Measurements from ENCODE around the gene DMRT2.

DMRT2 gene

DNA sequence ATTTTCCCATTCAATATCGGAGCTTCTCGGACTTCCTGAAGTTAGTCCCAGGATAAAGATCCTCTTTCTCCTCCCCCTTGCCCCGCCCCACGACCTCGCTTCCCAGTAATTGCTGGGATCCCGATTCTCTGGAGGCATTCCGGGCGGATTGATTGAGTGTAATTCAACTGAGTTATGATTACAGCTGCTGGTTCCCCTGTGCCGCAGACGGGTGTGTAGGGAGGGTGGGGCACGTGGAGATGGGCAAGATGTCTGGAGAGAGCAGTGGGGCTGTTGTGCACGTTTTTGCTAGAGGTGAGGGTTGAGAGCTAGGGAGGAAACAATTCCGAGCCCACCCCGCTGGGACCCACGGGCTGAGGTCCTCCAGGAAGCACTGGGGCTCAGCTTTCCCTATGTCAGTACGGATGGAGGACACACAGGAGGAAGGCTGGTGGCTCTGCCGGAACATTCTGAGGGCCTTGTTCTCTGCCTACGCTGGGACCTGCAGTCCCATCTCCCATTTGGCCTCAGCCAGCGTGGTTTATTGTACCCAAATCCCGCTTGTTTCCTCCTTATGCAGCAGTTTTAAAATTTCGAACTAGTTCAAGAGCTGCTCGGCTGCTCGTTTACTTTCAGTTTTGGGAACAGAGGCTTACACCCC lies 2.4 kb upstream of the DMRT2 start:
- no peak for DNase-seq

DNA sequence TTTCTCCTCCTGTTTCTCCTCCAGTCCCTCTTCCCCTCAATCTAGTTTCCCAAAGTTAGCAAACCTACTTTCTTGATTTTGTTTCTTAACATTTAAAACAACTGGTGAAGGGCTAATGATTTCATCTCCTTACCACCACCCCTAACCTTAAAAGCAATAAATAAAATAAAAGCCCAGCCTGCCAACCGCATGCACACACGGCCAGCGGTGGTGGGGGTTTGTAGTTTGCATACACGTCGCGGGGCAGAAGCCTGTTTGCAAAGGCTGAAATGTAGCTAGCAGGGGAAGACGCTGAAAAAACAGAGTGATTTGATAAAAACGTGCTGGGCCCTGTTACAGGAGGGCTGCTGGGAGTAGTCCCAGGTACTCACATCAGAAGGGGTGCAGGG lies 1.9 kb upstream of the DMRT2 start:
- no peak for DNase-seq

DNA sequence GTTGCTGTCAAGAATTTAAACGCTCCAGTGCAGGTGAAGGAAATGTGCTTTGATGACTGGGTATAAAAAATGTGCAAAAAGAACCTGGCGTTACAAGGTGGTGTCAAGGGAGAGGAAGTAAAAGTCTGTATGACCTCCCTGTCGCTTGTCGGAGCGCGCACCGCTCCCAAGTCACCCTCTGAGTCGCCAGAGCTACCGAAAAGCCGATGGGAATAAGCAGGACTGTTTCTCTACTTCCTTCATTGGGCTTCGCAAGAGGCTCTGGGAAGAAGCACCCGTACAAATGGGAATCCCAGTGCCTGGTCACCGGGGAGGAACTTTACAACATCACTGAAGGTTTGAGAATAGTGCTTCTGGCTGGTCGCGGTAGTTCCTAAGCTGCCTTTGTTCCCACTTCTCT lies 1.3 kb upstream of the DMRT2 start:
- DNase-seq = no peak

DNA sequence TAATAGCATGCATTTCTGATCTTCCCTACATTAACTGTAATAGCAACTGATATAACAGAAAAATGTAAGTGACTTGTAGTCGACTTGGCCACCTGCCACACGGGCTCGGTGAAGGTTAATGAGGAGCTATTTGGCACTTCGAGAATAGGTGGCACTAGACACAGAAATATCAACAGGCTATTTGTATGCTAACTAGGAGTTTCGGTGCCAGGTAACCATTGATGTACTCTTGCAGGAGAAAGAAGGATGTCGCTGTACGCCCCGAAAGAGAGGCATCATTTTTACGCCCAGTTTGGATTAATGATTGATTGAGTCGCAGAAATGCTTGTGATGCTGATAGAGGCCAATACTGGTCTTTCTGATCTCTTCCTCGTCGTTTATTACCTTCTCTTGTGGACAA lies 516 bp upstream of the DMRT2 start:
- DNase-seq = peak; percentile 22

DNA sequence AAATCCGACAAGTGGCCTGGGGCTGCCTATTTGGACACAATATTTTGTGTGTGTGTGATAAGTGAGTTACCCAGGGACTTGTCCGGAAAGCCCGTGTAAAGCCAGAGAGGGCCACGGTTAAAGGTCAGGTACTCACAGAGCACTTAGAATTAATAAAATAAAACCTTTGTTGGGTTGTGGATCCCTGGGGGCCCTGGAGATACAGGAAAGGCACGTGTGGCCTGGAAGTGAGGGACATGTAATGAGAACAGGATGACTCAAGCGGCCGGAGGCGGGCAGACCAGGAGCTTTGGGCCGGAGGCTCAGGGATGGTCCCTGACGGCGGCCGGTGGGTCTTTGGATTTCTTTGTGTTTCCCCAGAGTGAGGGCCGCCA lies 1.0 kb downstream of the DMRT2 start:
- no peak for DNase-seq

DNA sequence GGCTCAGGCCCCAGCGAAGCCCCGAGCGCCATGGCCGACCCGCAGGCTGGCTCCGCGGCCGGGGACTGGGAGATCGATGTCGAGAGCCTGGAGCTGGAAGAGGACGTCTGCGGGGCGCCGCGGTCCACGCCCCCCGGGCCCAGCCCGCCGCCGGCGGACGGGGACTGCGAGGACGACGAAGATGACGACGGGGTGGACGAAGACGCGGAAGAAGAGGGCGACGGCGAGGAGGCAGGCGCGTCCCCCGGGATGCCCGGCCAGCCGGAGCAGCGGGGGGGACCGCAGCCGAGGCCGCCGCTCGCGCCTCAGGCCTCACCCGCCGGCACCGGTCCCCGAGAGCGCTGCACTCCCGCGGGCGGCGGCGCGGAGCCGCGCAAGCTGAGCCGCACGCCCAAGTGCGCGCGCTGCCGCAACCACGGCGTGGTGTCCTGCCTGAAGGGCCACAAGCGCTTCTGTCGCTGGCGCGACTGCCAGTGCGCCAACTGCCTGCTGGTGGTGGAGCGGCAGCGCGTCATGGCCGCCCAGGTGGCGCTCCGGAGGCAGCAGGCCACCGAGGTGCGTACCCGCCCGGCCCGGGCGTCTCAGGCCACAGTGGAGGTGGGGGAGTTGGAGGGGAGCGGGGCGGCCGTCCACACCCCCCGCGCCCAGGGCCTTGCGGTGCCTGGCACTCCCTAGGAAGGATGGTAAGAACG lies 1.6 kb downstream of the DMRT2 start:
- peak; percentile 44 for DNase-seq

DNA sequence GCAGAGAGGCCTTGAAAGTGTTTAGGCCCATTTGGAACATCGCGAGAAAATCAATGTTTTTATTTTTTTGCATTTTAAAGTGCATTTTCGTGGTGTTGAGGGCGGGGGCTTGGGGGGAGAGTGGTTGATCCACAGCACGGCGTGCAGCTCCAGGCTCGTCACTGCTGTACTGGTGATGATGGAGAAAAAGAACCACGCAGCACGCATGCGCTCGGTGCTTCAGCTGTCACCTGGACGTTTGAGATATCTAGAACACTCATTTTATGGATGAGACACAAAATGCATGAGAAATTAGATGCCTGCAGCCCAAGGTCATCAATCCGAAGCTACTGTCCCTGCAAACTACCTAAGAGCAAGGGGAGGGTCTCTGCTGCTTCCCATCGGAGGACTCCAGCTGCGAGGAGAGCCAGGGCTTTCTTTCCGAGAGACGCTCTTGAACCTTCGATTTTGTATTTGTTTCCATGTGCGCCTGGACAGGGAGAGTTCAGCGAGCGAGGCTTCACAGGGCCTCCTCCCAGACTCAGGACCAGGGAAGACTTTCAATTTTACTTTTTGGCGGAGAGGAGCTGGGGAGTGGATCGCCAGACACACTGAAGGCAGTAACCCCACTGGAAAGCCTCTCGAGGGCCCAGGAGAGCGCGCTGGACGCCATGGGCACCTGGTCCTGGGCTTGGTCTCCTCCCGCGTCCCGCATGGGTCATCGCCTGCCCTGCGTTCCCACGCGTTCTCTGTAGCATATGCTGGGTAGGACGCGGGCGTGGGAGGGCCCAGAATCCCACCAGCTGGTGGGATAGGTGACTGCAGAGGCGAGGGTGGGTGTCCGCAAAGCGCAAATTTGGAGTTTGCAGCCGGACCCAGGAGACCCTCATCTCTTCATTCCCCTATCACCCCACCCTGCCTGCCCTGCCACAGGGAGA lies 2.5 kb downstream of the DMRT2 start:
- DNase-seq = no peak

DNA sequence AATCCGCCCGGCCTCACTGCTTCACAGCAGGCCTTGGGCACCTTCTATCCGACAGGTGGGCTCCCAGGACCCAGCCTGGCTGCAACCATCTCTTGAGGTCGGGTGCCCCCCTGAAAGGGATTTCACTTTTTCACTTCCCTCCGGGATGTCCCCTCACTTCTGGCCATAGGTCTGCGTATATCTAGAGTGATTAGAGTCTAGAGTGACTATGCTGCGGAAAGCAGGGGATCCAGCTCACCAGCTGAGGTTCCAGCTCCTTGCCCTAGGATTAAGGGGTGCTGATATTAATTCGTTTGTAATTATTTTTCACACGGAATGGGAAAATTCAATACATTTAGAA lies 3.1 kb downstream of the DMRT2 start:
- DNase-seq = no peak

DNA sequence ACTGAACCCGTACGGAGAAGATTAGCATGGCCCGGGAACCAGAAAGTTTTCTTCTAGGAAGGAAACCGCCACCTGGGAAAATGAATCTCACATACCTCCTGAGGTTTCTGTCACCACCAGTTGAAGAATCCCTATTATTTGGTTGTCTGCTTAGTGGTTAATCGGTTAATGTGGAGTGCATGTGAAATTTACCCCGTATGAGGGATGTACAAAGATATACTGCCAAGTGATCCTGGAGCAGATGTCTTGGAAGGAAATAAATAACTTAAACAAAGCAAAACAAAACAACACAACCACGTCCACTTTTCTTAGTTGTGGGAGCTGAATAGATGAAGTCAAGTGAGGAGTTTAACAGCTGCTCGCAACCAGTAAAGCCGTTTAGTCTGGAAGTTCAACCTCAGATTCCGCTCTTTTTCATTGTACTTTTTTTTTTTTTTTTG lies 3.8 kb downstream of the DMRT2 start:
- DNase-seq = no peak

DNA sequence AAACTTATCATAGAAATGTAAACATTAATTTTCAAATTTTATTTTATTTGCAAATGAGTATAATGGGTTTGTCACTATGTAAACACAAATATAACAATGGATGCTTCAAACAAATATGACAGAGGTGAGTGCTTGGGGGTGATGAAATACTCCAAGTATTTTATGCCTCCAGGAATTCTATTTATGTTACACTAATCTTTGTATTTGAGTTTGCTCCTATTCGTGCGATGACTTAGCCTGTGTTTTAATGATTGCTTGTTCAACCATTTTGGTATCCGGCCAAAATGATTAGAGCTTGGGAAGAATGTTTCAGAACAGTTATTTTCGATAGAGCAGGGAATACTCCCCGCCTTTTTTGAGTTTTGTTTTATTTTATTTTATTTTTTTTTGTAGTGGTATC lies 5.0 kb downstream of the DMRT2 start:
- no peak for DNase-seq

DNA sequence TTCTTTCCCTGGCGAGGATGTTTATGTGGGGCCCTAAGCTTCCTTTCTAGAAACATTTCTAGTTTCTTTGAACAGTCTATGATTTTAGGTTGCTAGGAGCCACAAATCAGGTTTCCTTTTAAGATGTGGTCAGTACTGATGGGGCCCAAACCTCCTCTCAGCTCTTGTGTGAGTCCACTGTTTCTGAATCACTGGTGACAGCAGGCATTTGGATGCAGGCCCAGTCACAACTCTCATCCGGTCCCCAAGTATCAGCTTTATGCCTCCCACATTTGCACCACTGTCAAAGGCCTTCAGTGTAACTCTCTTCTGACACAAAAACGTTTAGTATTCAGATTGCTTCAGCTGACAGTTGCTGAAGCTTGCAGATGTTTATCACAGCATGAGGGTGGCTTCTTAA lies 7.8 kb downstream of the DMRT2 start:
- DNase-seq = no peak

DNA sequence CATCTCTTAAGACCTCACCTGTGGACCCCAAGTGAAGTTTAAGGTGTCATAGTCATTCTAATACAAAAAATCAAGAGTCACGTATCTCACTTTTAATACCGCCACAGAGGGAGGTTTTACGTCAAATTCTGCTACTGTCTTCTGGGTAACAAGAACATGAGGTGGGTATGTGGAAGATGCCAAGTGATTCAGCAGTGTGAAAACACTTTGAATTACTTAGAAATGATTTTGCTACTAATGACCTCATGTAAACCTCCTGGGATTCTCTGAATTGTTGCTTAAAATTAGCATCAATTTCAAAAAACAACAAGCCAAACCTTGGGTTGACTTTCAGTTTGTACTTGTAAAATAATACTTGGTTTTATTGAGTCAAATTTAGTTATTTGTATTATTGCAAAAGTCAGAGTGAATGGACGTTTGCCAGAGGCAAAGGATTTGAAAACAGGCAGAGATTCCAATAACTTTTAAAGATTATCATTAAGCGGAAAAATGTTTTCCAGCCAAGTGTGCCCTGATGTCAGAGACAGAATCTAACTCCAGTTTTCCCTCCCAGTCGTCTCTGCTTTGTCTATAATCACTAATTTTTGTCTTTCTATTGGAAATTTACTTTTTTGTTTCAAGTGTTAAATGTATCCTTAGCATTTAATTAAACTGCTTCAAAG lies 8.8 kb downstream of the DMRT2 start:
- DNase-seq = no peak

DNA sequence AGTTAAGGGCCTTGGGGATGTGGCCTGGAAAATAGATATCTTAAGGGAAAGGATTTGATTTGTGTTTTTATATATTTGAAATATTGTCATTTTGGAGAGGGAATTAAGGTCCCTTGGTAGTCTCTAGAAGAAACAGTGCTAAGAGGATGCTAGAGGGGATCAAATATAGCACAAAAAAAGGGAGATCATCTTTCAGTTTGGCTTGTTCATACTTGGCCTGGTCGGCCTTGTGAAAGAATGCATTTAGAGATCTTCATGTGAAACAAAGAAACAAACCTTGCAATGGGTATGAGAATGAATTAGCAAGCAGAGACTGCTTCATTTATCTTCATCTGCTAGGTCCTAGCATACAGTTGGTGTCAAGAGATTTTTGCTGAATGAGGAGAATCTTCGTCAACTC lies 15.0 kb downstream of the DMRT2 start:
- no peak for DNase-seq

DNA sequence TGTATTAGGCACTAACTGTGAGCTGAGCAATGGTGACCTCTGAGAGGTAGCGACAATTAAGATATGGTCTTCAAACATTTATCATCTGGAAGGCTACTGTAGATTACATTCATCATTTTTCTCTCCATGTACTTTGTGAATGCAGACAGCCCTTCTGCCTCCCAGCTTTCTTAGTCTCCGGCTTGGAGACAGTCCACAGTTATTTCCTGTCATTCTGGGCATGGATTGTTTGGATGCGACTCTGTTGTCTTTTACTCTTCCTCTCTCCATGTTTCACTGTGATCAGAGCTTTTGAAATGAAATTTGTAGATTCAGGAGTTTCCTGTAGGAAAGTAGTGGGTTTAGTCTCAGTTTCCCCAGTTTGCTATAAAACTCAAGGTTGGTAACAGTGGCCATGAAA lies 20.5 kb downstream of the DMRT2 start:
- no peak for DNase-seq

DNA sequence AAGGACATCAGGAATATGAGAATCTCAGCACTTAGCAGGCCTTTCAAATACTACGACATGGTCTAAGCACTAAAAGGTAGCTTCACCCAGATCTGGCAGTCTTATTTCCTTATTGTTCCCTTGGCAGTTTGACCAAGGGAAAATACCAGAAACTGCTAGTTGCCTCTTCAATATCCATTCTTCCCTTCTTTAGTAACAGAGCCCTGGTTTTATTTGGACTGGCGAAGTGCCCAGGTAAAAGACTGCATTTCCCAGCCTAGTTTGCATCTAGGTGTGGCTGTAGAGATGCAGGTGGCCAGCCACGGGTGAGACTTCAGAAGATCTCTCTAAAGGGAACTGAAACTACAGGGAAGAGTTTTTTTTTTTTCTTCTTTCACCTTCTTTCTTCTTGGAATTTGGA lies 21.6 kb downstream of the DMRT2 start:
- DNase-seq = no peak

DNA sequence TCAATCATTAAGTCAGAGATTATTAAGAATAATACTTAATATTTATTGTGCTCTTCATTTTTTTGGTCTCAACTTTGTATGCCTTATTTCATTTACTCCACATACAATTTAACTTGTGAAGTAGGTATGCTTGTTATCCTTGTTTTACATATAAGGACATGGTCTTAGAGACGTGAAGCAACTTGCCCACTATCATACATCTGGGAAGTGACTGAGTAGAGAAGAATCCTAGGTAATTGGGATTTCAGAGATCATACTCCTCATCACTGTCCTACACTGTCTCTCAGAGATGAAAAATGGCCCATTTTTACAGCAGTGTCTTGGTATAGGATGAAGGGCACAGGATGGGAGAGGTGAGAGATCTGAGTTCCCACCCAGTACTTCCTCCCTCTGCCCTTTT lies 23.3 kb downstream of the DMRT2 start:
- DNase-seq = no peak

DNA sequence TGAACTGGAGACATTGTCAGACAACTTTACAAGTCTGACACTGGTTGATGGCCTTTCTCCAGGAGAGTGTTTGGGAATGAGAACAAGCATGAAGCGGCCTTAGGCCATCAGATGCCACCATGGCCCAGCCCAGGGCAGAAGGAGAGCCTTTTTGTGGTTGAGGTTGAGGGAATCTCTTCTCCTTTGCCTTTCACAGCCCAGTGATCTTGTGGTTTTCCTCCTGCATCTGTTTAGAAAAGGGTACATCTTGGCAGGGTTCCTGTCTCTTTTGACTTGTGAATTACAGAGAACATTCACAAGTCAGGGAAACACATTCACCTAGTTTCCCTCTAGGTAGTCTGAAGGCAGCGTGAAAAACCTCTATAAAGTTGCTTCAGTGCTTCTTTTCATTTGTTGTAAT lies 27.5 kb downstream of the DMRT2 start:
- no peak for DNase-seq

DNA sequence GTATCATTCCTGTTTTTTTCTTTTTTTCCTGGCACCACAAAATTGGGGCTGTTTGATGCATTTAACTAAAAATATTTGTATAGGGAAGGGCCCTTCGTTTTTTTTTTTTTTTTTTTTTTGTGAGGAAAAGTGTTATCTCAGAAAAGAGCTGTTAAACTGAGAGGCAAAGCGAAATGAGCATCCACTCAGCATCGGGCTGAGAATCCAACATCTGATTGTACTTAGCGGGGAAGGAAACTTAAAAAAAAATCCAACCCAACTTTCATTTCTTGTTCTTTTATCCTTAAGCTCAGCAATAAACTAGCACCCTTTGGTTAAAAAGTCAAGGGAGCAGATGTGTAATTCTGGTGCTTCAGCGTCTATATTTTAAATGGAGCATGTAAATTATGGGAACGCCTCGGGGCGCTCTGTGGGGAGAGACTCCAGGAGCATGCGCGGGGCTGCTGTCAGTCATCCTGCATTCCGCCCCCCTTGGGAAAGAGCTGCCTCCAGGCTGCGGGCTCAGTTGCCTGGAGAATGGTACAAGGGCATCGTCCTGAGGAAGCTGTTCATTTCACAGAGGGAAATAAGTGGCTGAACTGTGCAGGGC lies 33.3 kb downstream of the DMRT2 start:
- DNase-seq = peak; percentile 1

DNA sequence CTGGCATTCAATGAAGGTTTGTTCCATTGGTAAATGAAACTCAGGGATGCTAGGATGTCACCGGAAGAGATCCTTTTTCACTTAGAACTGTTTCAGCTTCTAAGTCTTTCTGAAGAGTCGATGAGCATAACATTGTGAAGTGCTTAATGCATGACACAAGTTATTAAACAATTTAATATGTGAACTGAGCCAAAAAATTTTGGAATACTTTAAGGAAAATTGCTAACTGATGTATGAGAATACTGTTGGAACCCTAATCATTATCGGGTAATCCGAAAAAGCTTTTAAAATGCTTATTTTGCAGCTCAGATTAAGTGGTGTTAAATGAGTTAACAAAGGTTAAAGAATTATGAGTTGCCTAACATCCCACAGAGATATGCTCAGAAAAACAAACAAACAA lies 34.9 kb downstream of the DMRT2 start:
- no peak for DNase-seq

DNA sequence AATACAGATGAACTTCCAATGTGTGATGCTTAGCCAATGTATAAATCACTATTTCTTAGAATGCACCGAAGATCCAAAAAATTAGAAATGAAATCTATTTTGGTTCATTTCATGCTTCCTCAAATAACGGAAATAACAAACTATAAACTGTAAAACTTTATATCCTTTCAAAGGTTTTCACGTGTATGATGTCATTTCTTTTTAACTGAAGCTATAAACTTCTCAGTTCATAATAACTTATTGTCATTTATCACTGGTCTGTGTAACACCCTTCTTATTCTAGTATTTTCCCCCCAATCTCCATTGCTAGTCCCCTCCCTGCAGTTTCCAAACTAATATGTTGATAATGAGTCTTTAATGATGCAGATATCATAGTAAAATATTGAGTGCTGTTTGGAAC lies 36.4 kb downstream of the DMRT2 start:
- no peak for DNase-seq

DNA sequence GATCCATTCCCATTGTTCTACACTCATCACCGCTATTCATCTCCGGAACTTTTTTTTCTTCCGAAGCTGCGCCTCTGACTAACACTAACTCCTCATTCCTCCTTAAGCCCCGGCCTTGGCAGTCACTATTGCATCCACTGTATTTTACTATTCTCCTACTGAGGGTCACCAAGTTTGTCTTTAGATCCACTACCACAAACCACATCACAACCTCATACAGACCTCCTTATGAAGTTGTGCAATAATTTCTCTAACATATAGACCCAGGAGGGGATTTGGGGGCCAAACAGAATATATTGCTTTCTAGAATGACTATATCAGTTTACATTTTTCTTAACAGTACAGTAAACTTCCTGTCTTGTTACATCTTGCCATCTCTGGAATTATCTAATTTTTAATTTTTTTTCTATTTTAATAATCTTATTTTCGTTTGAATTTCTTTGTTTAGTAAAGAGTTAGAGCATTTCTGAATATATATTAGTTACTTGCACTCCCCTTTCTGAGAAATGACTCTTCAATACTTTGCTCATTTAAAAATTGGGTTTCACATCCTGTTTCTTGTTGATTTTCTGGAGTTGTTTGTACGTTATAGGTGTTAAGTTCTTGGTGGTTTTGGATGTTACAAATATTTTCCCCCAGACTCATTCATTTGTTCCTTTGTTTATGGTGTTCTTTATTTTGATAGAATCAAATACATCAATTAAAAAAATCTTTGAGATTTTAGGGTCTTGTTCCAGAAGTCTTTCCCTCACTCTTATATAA lies 37.1 kb downstream of the DMRT2 start:
- no peak for DNase-seq

DNA sequence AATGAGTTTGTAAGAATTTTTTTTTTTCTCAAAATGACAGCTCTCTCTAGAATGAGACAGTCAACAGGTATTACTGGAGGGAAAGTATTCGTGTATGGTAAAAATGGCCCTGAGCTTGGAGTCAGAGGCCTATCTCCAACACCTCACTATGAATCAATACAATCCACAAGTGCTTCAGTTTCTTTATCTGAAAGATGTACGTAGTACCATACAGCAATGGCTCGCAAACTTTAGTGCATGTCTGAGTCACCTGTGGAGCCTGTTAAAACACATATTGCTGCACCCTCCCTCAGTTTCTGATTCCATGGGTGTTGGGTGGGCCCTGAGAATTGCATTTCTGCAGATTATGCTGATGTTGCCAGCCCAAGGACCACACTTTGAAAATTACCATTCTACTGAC lies 44.6 kb downstream of the DMRT2 start:
- no peak for DNase-seq
